GM21526 (cell line): ENCODE data around the gene MYNN.
"Not testable (repeated sequence)": the region's sequence is repeated elsewhere in the genome, so short reads cannot be mapped to it uniquely, and the experiment has no call there.

Experiments
- ATAC-seq: cut with Tn5 transposase; IDR thresholded peaks from one replicate; pipeline ENCODE4 v1.9.1; 2021; ENCODE audit warnings: moderate library complexity; ENCODE audit not compliant: unreplicated experiment, low FRiP score

The MYNN gene

DNA sequence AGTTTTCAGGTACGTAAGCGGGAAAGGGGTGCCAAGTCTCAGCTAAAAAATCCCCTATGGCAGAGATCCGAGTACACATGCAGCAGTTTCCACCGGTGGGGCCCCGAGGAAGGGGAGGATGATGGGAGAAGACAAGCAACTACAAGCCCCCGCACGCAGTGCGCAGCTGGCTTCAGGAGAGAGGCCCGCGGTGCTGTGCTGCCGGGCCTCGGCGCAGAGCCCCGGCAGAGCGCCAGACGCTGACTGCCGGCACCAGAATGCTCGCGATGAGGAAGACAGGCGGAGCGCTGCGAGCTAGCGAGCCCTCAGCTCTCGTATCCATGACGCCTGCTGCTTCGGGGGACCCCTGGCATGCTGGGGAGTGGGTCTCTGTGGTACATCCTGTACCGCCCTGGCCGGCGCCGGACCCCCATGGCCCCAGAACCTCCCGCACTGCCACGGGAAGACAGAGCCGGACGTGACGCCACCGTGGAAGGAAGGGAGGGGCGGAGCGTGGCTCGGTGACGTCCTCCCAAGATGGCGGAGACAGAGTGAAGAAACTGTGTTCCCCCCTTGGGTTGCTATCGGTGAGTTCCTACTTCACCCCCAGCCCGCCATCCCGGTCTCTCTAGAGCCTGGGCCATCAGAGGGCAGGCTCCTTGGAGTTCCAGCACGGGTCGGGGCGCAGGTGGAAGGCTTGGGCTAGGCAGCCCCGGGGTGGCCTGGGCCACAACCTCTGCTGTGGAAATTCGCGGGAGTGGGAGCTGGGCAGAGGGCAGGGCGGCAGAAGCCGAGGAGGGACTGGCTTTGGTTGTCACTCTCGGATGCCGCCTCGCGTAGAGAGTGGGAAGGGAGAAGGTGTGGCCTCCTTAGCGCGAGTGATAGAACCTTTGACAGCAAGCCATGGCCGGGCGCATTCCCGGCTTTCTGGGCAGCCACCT lies at the start of gene MYNN:
Gene MYNN, plus strand, starts transcription at position 500 of the 920 bp plus-strand sequence. CDS start 900 bp downstream, outside the sequence.
- ATAC-seq, result peak; percentile 86

DNA sequence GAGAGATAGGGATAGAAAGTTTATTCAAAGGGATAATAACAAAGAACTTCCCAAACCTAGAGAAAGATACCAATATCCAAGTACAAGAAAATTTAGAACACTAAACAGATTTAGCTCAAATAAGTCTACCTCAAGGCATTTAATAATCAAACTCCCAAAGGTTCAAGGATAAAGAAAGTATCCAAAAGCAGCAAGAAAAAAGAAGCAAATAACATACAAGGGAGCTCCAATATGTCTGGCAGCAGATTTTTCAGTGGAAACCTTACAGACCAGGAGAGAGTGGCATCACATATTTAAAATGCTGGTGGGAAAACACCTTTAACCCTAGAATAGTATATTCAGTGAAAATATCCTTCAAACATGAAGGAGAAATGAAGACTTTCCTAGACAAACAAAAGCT lies 41.3 kb upstream of the MYNN start:
- ATAC-seq, result not testable (repeated sequence)

DNA sequence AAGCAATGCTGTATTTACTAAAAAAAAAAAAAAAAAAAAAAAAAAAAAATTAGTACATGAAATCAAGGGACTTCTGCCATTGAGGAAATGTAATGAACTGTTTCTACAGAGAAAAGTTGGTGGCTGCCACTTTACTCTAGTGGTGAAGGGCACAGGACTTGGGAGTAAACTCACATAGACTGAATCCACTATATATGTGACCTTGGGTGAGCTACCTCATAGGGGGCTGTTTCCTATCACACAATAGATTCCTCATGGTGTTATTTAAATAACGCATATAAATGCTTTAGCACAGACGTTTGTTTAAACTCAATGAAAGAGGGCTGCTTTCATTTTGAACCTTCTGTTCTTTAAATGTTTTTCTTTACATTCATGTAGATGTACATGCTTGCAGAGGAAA lies 34.1 kb upstream of the MYNN start:
- ATAC-seq, result no peak

DNA sequence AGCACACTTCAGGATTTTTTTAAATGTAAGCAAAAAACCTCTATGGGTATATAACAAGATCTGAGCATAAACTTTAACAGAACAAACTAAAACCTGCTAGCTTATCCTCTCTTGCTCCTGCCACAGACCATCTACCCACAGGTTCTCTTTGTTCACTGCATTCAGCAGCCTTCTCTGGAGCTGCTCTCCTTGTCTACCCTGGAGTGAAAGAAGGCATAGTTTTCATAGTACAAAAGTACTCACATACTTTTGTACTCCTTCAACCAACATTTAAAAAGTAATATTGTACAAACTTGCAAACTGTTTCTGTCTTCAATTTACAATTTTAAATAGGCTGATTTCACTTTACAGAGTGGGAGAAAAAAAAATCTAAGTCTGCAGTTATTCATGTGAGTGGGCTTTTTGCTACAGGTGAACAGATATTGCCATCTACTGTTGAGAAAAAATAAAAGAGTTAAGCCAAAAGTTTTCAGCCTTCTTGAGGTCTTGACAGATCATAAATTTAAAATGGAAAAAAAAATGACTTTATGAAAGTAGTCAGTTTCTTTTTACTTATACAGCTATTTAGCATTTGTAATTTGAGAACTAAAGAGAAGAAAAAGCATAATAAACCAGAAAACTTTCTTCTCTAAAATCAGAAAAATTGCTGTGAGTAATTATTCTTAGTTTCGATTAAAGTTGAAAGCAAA lies 28.7 kb upstream of the MYNN start:
- no peak for ATAC-seq

DNA sequence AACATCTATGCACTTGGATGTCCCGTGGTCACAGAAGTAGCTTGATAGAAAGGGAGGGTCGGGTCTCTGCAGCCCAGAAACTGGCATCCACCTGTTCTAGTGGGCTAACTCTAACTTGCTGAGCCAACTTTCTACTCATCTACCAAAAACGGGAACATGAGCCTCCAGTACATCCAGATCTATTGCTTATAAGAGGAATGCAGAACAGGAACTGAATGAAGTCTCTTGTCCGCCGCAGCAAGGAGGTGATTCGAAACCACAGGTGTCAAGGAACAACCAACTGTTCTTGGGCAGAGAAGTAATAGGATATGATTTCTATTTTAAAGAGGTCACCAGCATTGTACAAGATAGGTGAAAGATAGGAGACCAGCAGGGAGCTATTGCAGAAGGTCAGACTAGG lies 26.3 kb upstream of the MYNN start:
- ATAC-seq, result no peak

DNA sequence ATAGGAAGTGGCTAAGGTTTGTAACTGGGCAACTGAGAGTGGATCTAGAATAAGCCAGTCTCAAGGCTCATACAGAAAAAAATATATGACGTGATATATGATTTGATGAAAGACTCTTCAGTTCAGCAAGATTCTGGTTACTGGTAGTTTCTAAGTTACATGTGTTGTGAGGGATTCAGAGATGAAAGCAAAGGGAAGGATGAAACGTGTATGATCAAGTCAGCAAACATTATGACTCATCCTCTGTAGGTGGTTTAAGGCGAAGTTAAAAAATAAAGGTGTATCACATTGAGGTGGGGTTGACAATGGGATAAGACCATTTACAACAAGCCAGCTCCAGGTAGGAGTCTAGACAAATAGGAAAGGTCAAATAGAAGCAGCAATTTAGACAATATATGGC lies 24.5 kb upstream of the MYNN start:
- ATAC-seq, result no peak

DNA sequence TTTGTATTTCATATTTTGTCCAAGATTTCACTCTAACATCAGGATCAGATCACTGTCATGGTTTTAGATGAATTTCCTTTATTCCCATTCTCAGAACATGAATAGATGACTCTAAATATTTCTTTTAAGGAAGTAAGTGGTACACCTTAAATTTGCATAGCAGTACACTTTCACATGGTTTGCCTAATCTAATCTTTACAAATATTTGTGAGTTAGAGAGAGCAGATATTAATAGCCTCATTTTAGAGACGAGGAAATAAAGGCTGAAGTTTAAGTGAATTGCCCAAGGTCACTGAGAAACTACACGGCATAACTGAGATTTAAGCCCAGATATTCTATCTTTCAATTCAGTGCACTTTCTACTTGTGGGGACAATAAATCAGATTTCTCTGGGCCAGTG lies 22.5 kb upstream of the MYNN start:
- ATAC-seq, result no peak

DNA sequence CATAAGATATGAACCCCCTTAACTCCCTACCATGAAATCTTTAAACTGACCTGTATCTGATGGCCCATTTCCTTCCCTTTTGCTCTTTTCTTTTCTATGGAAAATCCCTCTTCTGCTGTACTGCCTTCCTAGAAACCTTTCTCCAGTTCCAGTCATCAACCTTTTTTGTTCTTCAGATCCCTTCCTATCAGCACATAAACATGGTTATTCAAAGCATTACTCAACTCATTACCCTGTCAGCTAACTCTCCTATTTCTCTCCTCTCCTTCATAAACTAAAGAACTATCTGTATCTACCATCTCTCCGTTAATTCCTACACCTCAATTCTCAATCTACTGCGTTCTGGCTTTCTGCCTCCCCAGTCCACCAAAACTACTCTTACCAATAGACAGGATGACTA lies 21.3 kb upstream of the MYNN start:
- ATAC-seq, result no peak

DNA sequence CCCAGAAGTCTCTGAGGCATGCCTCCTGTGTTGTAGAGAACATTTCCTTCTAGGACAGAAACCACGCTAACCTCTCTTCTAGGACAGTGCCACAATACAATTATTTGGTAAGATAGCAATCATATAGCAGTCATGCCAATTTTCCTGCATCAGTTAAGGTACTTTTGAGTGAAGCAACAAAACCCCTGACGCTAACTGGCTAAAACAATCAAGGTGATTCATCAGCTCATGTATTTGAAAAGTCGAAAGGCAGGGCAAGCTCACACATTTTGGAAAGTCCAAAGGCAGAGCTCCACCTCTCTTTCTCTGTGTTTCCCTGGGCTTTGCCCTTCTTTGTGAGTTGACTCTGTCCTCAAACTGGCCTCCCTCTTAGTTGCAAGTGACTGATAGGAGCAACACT lies 18.5 kb upstream of the MYNN start:
- ATAC-seq, result no peak

DNA sequence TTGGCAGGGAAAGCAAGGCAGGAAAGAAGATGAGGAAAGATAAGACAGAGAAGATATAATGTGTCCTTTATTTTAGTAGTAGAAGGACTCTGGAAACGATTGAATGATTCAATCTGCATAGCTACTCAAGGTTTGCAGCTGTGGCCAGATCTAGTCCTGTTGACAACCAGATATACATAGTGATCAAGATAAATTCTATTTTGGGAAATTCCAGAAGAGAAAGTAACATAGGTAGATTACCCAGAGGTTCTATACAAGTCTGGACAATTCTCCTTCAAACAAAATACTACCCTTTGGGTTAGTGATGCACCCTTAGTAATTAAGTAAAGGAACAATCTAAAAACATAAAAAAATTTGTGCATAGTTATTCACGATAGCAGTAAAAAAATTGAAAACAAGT lies 17.7 kb upstream of the MYNN start:
- no peak for ATAC-seq

DNA sequence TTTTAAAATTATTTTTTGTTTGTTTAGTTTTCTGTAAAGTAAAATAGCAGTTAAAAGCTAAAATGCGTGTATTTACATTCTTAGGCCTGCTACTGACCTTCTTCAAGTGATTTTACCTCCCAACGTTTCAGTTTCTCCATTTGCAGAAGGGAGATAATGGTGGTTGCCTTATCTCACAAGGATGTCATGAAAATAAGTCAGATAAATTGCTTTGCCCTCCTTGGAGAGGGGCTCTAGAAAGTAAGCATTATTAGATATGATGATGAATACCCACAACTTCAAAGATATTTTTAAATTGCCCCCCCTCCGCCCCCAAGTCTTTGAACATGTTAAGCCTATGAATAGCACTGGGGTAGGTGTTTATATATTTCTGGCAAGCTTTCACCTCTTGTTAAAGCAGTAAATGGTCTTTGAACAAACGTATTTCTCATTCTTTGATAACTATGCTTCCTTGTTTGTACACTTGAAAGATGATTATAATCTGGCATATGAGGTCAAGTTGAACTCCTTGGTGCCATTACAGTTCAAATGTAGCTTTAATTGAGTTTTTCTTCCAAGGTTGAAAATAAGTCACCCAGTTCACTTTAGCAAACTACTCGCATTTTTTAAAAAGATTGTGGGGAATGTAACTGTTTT lies 14.7 kb upstream of the MYNN start:
- ATAC-seq, result no peak

DNA sequence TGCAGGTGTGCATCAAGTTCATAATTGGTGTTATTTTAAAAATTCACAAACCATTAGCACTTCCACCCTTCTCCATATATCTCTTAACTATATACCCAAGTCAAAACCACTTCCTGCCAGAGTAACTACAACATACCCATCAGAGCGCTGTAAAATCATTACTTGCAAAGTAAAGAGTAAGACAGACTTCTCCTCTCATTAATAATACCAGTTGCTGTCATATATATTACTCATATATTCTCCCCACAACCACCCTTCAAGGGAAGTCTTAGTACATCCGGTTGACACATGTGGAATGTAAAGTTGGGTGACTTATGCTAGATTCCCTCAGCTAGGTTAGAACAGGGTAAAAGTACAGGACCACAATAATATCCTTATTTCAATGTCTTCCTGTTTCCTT lies 13.9 kb upstream of the MYNN start:
- peak; percentile 38 for ATAC-seq

DNA sequence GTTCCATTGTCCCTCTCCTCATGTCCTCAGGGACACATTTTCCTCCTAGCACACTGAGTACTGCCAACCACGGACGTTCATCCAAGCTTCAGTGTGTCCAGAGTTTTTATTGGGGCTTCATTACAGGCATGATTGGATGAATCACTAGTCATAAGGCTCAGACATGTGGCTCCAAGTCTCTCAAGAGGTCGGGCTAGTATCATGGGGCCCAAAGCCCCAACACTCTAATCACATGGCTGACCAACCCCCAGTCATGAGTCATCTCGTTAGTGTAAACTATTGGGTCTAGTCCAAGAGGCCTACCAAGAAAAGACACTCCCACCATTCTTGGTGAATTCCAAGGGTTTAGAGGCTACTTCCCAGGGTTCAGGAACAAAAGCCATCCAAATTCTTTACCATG lies 12.7 kb upstream of the MYNN start:
- ATAC-seq, result no peak

DNA sequence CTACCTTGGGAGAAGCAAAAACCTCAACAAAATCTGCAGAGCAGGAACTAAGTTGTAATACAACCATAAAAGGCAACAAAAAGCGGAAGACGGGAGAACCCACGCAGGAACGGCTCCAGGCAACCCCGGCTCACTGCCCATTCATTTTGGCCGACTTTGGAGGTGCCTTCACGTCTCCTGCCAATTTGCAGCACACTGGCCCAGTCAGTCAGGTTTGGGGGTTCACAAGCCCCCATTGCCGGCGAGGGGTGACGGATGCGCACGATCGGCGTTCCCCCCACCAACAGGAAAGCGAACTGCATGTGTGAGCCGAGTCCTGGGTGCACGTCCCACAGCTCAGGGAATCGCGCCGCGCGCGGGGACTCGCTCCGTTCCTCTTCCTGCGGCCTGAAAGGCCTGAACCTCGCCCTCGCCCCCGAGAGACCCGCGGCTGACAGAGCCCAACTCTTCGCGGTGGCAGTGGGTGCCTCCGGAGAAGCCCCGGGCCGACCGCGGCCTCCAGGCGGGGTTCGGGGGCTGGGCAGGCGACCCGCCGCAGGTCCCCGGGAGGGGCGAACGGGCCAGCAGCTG lies 8.8 kb upstream of the MYNN start:
- peak; percentile 42 for ATAC-seq

DNA sequence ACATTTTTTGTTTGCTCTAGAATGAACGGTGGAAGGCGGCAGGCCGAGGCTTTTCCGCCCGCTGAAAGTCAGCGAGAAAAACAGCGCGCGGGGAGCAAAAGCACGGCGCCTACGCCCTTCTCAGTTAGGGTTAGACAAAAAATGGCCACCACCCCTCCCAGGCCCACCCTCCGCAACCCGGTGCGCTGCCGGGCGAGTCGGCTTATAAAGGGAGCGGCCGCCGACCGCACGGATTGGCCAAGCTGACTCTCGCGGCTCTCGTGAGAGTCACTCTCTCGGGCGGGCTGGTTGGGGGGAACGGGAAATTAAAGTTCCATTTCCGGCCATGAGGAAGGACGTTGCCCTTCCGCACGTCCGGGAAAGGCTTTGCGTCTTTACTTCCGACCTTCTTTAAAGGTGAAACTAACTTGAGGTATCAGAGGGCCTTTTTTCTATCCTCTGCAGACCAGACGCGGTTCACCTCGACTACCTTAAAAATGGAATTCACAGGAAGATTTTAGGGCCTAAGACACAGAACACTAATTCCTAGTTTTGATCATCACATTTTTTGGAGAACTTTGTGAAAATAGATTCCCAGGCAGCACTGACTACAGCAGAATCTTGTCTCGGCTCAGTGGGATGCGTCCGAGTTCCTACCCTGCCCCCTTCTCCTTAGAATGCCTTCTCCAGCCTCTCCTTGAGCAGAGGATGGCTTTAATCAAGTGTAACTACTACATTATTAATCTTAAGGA lies 8.1 kb upstream of the MYNN start, which contains the start of gene TERC:
Gene TERC, minus strand, starts transcription at position 179 of the 731 bp plus-strand sequence.
- ATAC-seq, result peak; percentile 73

DNA sequence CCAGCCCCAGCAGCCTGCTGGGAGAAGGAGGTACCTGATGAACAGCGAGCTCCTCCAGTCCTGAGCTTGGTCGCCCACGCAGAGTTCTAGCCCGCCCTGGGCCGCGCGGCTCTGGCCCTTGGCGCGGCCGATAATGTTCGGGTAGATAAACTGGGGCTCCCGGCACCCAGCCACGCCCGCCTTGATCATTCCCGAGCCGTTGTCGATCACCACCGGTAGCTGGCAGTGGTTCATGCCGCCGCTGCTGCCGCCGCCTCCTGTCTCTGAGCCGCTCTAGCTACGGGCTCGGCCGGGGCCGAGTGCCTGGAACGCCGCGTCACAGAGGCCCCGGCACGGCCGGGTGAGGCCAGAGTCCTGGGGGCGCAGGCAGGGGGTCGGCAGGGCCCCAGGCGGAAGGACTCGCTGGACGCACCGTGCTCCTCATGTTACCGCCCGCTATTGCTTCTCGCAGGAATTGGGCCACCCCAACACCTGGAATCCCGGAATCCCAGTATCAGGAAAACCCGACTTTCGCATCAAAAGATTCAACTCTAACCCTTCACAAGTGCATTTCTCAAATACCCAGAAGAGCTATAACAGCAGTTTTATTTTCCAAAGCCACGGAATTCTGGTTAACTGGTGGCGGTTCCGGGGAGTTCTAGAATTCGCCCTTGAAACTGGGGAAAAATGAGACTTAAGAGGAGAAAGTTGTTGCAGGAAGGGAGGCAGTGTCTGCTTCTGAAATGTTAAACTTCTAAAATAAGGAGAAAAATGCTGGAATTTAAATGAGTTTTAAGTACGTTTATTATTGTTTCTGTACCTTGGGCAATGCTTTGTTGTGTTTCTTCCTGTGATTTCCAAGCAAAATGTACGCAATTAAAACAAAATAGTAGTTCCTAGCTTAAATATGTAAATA lies 3.7 kb upstream of the MYNN start, which contains the start of gene ACTRT3:
Gene ACTRT3, minus strand, starts transcription at position 275 of the 895 bp plus-strand sequence. Its CDS starts 41 bp downstream, at position 234.
- peak; percentile 24 for ATAC-seq

DNA sequence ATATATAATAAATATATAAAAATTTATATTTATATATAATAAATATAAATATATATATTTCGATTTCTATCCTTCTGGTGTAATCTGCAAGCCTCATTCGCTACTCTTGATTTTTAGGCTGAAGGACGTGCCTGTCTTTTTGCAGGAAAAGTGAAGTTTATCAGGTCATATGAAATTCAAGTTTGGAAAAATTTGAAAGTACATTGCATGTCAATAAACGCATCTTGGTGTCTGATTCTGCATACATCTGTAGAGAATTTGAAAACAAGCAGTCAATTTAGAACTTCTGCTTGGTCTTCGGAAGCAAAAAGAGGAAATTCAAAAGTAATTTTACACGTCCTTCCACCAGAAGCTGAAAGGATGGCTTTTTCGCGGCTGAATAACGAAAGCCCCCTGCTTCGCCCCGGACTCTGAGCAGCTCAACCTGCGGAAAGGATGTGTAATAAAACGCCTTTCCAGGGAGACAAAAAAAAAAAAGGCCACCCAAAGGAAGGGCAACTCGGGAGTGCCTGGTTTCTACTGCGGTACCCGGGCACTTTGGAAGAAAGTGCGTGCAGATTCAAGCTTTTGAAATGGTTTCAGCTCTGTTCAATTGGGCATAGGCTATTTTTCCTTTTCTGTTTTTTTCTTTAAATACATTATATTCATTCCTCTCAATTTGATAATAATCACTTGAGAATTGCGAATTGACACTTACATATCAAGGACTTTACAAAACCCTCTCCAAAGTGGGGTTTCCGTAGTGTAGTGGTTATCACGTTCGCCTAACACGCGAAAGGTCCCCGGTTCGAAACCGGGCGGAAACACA lies 1.5 kb upstream of the MYNN start:
- ATAC-seq, result no peak

DNA sequence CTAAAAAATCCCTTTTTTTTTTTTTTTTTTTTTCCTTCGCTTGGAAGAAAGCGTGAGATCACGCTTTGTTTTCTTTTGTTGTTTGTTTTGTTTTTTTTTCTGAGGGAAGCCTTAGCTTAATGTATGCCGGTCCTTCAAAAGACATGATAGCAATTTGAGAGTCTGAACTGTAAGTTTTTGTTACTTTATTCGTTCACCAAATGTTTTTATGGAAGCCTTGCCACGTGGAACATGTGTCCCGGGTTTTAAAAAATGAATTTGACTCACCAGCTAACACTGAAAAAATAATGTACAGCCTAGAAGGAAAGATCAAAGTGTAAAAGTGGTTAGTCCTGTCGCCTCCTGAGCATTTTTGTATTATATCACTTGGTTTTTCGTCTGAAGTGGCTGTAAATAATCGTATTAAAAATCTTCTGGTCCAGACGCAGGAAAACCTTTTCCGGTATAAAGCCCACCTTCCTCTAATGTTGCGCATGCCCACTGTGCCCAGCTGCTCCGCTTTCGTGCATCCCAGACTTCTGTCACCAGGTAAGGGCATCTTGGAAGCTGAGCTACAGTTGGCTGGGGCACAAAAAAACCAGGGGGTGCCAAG lies 795 bp upstream of the MYNN start:
- peak; percentile 20 for ATAC-seq
